SK-N-SH (cell line): ENCODE results near the gene CPA4. TPM values are rescaled to one million over a fixed set of nuclear protein-coding genes. Genes with fewer than 3 reads are reported as not detected.

Experiments
- CTCF ChIA-PET: fragments of 300-600, 350-600 bp; formaldehyde crosslinking; extraction: SDS; loops from one replicate; lab custom pipeline; 2021; lab: Yijun Ruan, JAX
- POLR2A ChIA-PET: fragments of 350-600 bp; sonication (Branson Sonifier 250); formaldehyde crosslinking; extraction: SDS; loops from one replicate; lab custom pipeline; 2020; ENCODE audit warnings: antibody characterized with exemption, inconsistent platforms; lab: Yijun Ruan, JAX
- DNase-seq: peaks from one replicate; pipeline ENCODE4 v3.0.0; 2012
- H2AFZ ChIP-seq: fragments of 200-600 bp; sonication (generic); 2 replicates; pipeline ENCODE4 v1.8.1; 2016; ENCODE audit warnings: antibody characterized with exemption, mild to moderate bottlenecking, low read depth
- H3F3A ChIP-seq: fragments of 200-600 bp; sonication (generic); replicated peaks from 2 replicates; pipeline ENCODE3; 2016; ENCODE audit warnings: antibody characterized with exemption, mild to moderate bottlenecking; ENCODE audit not compliant: insufficient read depth
- H3K27ac ChIP-seq, 2 experiments: fragments of 200-500 bp in 1 of 2; fragments of 200-600 bp in 1 of 2; sonication (Bioruptor generic) in 1 of 2; sonication (generic), shearing (Covaris generic) in 1 of 2; 2 replicates each; pipeline versions ENCODE4 v1.5.1 to v1.6.1; 2014 to 2016; ENCODE audit warnings: low read depth in 2 of 2, inconsistent platforms in 1 of 2, low read length in 1 of 2, mild to moderate bottlenecking in 1 of 2, mixed read lengths in 1 of 2
- H3K27me3 ChIP-seq: fragments of 200-600 bp; sonication (generic), shearing (Covaris generic); 2 replicates; pipeline ENCODE4 v1.6.1; 2016; ENCODE audit warnings: mixed run types; ENCODE audit not compliant: insufficient read depth
- H3K36me3 ChIP-seq, 2 experiments: fragments of 200-500 bp in 1 of 2; fragments of 200-600 bp in 1 of 2; sonication (Bioruptor generic) in 1 of 2; sonication (generic) in 1 of 2; replicated peaks in 1 of 2; 2 replicates each; pipeline versions ENCODE3 to v1.5.1; 2014 to 2016; ENCODE audit warnings: low read length in 1 of 2, mild to moderate bottlenecking in 1 of 2; ENCODE audit not compliant: insufficient read depth in 2 of 2, control insufficient read depth in 1 of 2
- H3K4me1 ChIP-seq, 2 experiments: fragments of 200-500 bp in 1 of 2; fragments of 200-600 bp in 1 of 2; sonication (Bioruptor generic) in 1 of 2; sonication (generic), shearing (Covaris generic) in 1 of 2; 2 replicates each; pipeline versions ENCODE4 v1.5.1 to v1.6.1; 2014 to 2016; ENCODE audit warnings: low read depth in 1 of 2, low read length in 1 of 2, mixed run types in 1 of 2; ENCODE audit not compliant: insufficient read depth in 2 of 2, control insufficient read depth in 1 of 2
- H3K4me2 ChIP-seq: fragments of 200-600 bp; sonication (generic), shearing (Covaris generic); 2 replicates; pipeline ENCODE4 v1.6.1; 2017; ENCODE audit warnings: mixed run types
- H3K4me3 ChIP-seq, 2 experiments: fragments of 200-500 bp in 1 of 2; fragments of 200-600 bp in 1 of 2; sonication (Bioruptor generic) in 1 of 2; sonication (generic), shearing (Covaris generic) in 1 of 2; 2 replicates each; pipeline versions ENCODE4 v1.5.1 to v1.8.1; 2014 to 2016; ENCODE audit warnings: low read depth in 2 of 2, inconsistent platforms in 1 of 2, low read length in 1 of 2, mild to moderate bottlenecking in 1 of 2, mixed read lengths in 1 of 2, moderate library complexity in 1 of 2
- H3K79me2 ChIP-seq: fragments of 200-600 bp; sonication (generic); 2 replicates; pipeline ENCODE4 v1.8.1; 2017; ENCODE audit warnings: mild to moderate bottlenecking; ENCODE audit not compliant: insufficient read depth
- H3K9ac ChIP-seq: fragments of 200-600 bp; sonication (generic); 2 replicates; pipeline ENCODE4 v1.6.1; 2017; ENCODE audit warnings: mixed run types
- H3K9me2 ChIP-seq: fragments of 200-600 bp; sonication (generic); 2 replicates; pipeline ENCODE4 v1.6.1; 2017; ENCODE audit warnings: mixed run types
- H3K9me3 ChIP-seq: fragments of 200-600 bp; sonication (generic); 2 replicates; pipeline ENCODE4 v1.6.1; 2017; ENCODE audit warnings: mixed run types, mild to moderate bottlenecking, moderate library complexity
- H4K20me1 ChIP-seq: fragments of 200-600 bp; sonication (generic); 2 replicates; pipeline ENCODE4 v1.6.1; 2017; ENCODE audit warnings: mild to moderate bottlenecking, mixed run types; ENCODE audit not compliant: insufficient read depth
- FOSL2 ChIP-seq: IDR thresholded peaks from 2 replicates; pipeline ENCODE4 v1.4.0; 2012; ENCODE audit warnings: low read depth, mild to moderate bottlenecking, moderate library complexity, borderline replicate concordance
- IRF3 ChIP-seq: fragments of 150-350 bp; IDR thresholded peaks from 2 replicates; pipeline ENCODE4 v1.6.1; 2016; ENCODE audit warnings: mild to moderate bottlenecking, low read depth, low read length
- JUND ChIP-seq: IDR thresholded peaks from 2 replicates; pipeline ENCODE4 v1.4.0; 2012
- NFIC ChIP-seq: IDR thresholded peaks from 2 replicates; pipeline ENCODE4 v1.4.0; 2012; ENCODE audit warnings: borderline replicate concordance
- NRF1 ChIP-seq: IDR thresholded peaks from 2 replicates; pipeline ENCODE4 v1.6.1; 2012; ENCODE audit warnings: low read depth, mild to moderate bottlenecking, low read length
- SIN3A ChIP-seq: IDR thresholded peaks from 2 replicates; pipeline ENCODE4 v1.6.1; 2012; ENCODE audit warnings: low read depth, mild to moderate bottlenecking, low read length, moderate library complexity, borderline replicate concordance
- TCF12 ChIP-seq: IDR thresholded peaks from 2 replicates; pipeline ENCODE4 v1.4.0; 2012
- TEAD4 ChIP-seq: IDR thresholded peaks from 2 replicates; pipeline ENCODE4 v1.4.0; 2012; ENCODE audit warnings: mild to moderate bottlenecking, borderline replicate concordance; ENCODE audit not compliant: insufficient read depth
- ZBTB33 ChIP-seq: IDR thresholded peaks from 2 replicates; pipeline ENCODE4 v1.4.0; 2012; ENCODE audit warnings: low read depth, borderline replicate concordance
- WGBS: methylation state at CpG from one replicate; pipeline ENCODE4 v1.1.6; 2017; ENCODE audit warnings: low lambda C conversion rate; 5-methylcytosine and 5-hydroxymethylcytosine counted together
- polyA plus RNA-seq, 3 experiments: library from polyadenylated mRNA; depleted of rRNA; stranded (reverse); fragments of >200 nt; gene quantifications; 2 replicates each; pipeline ENCODE4 v1.2.3, GENCODE V29; 2012

The CPA4 gene
- polyA plus RNA-seq, 1 of the 3 experiments (the other 2 are of a cell fraction), result 176 TPM

- POLR2A ChIA-PET, result no interaction called here
- 63% methylated on average over 1 of the region's 1 CpG for WGBS
- Histone ChIP-seq H3K36me3 (no peaks in the 10 kb centered on the region), H4K20me1 (no peaks in the 10 kb centered on the region), H3K4me2 (no peak overlapping the region), H2AFZ (no peak overlapping the region), H3K9ac (no peak overlapping the region), H3K27me3 (no peaks in the 10 kb centered on the region), H3K4me3 (no peak overlapping the region), H3K79me2 (no peaks in the 10 kb centered on the region), H3K27ac (no peak overlapping the region), H3K9me3 (no peaks in the 10 kb centered on the region), H3K4me1 (peaks cover 3 to 13% of the 10 kb centered on the region in 2 experiments; a peak in 2 of 4 replicates), H3K9me2 (no peaks in the 10 kb centered on the region), H3F3A (no peaks in the 10 kb centered on the region)
- CTCF ChIA-PET, result interaction anchor here (1.3 to 1.6 kb wide), 2 partner anchors 209 to 219 kb away, joined by 3 read pairs; no protein-coding TSS in a partner anchor
- TF ChIP-seq NFIC (0 out of 2 replicates have a peak, but pooled peaks have one; percentile 15), FOSL2 (0 out of 2 replicates have a peak, but pooled peaks have one; percentile 4), SIN3A (no peak), JUND (no peak)
- DNase-seq, result no peak
Observed at GRCh38 chr7:130281260-130281659, 11.7 kb upstream of the CPA4 start.

- no peak overlapping the region for H2AFZ ChIP-seq
- ChIA-PET CTCF (interaction anchor here (0.7 to 2.1 kb wide), 2 partner anchors 9 to 43 kb away, joined by 3 to 9 read pairs; no protein-coding TSS in a partner anchor), POLR2A (no interaction called here)
- no peak overlapping the region for H3K9ac ChIP-seq
- H3K4me2 ChIP-seq, result no peak overlapping the region
- H3K36me3 ChIP-seq, result no peaks in the 10 kb centered on the region
- no peak for TF ChIP-seq ZBTB33
- no peak for TF ChIP-seq NRF1
- TF ChIP-seq TCF12, result no peak
- no peak for TF ChIP-seq IRF3
- no peak for TF ChIP-seq TEAD4
- H3K9me2 ChIP-seq, result no peaks in the 10 kb centered on the region
- H3K27ac ChIP-seq, result no peak overlapping the region
- peaks cover 6% of the 10 kb centered on the region for H3F3A ChIP-seq
- H3K27me3 ChIP-seq, result no peaks in the 10 kb centered on the region
- 94% methylated on average over 1 of the region's 1 CpG for WGBS
- no peaks in the 10 kb centered on the region for H3K79me2 ChIP-seq
- no peak for DNase-seq
- peaks cover 0 to 4% of the 10 kb centered on the region in 2 experiments; a peak in 1 of 4 replicates for H3K4me1 ChIP-seq
- H3K9me3 ChIP-seq, result no peaks in the 10 kb centered on the region
- H4K20me1 ChIP-seq, result no peaks in the 10 kb centered on the region
- H3K4me3 ChIP-seq, result no peak overlapping the region
Observed at GRCh38 chr7:130286881-130287280, 6.1 kb upstream of the CPA4 start.
